ENCODE measurements around the gene UBE3C. TPM values are rescaled to one million over a fixed set of nuclear protein-coding genes. Genes with fewer than 3 reads are reported as not detected.
"Not testable (repeated sequence)": the region's sequence is repeated elsewhere in the genome, so short reads cannot be mapped to it uniquely, and the experiment has no call there.

Gene UBE3C
- total RNA-seq, 1 experiment from 2014 or later = 74.6 TPM

- H3K36me3 ChIP-seq = peaks cover 8% of the 10 kb centered on the region
- H3K27me3 ChIP-seq = no peaks in the 10 kb centered on the region
- no peak overlapping the region for H3K4me3 ChIP-seq
- H3K9me3 ChIP-seq = no peaks in the 10 kb centered on the region
- DNase-seq = no peak
These were observed 101.0 kb downstream of the UBE3C start for GRCh38 chr7:157239571-157240270.

DNA sequence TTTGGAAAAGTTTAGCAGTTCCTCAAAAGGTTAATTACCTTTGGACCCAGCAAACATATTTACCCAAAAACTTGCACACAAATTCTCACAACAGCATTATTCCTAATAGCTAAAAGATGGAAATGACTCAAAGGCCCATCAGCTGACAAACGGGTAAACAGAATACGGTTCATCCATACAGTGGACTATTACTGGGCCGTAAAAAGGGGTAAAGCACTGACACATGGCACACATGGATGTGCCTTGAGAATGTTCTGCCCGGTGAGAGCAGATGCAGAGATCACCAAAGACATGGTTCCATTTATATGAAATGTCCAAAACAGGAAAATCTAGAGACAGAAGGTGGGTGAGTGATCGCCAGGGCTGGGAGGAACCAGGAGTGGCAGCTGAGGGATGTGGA is 102.9 kb downstream of the UBE3C start:
- Histone ChIP-seq H3K27me3 (no peaks in the 10 kb centered on the region), H3K4me3 (no peak overlapping the region), H3K36me3 (no peaks in the 10 kb centered on the region), H3K9me3 (no peaks in the 10 kb centered on the region)
- DNase-seq = no peak

GRCh38 chr7:157244516-157245294 is 106.0 kb downstream of the UBE3C start:
- DNase-seq = no peak

DNA sequence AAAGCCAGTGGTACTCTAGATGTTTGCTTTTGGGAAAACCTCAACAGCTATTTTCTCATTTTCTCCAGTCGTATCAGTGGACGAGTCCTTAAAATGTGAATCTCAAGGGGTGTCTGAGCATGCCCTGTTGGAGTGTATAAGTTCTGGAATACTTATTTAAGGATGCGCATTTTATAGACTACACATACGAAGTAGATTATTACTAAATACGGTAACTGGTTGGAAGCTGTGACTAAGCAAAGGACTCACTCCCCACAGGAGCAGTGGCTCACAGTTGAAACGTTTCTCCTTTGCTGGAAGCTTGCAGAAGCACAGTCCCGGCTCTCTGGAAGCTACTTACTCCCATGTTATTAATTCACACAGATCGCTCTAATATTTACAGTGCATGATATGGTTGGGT is 107.3 kb downstream of the UBE3C start:
- no peak overlapping the region for H3K4me3 ChIP-seq
- no peaks in the 10 kb centered on the region for H3K9me3 ChIP-seq
- no peaks in the 10 kb centered on the region; the same call in 1 of the 2 replicates for H3K36me3 ChIP-seq
- H3K27me3 ChIP-seq = no peaks in the 10 kb centered on the region
- DNase-seq = no peak

More at GRCh38 chr7:157244516-157245294, 106.0 kb downstream of the UBE3C start:
- H3K36me3 ChIP-seq = no peaks in the 10 kb centered on the region; the same call in 1 of the 2 replicates
- H3K4me3 ChIP-seq = no peak overlapping the region
- no peaks in the 10 kb centered on the region for H3K27me3 ChIP-seq
- no peaks in the 10 kb centered on the region for H3K9me3 ChIP-seq

DNA sequence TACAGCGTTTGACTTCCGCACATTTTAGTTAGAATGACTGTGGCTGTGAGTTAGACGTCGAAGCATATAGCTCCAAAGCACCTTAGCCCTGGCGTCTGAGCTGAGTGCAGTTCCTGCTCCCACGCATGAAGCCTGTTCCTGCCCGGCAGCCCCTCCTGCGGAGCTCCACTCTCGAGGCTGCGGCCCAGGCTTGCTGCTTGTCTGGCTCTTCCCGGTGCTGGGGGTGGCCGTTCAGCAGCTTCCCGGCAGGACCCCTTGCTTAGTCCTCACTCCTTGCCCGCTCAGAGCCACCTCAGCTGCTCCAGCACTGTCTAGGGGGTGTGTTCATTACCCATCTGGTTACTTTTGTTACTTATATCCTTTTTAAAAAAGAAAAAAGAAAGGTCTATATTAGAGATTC is 109.9 kb downstream of the UBE3C start:
- no peak for DNase-seq

DNA sequence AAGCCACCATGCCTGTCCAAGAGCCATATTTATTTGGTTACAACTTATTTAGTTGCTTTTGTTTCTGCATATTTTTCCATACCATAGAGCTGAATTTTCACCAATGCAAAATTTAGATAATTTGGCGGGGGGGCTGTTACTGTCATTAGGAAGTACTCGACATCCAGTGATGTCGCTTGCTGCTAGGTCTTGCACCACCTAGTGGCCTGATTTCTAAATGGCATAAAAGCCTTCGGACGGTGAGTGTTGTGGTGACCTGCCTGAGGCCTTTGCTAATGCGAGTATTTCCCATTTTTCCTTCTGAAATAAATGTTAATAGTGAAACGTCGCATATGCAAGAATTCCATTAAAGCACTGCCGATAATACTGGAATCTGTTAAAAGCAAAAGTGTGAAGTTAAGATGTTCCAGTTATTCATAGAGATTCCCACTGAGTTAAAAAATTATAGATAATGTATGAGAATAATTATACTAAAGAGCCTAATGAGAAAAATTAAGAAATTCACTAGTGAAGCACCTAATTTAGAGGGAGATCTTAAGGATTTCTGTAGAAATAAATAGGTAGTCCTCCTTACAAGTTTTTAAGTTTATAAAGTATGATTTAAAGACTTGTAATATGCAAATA is 112.0 kb downstream of the UBE3C start:
- H3K4me3 ChIP-seq = no peak overlapping the region
- no peaks in the 10 kb centered on the region for H3K9me3 ChIP-seq
- DNase-seq = peak; percentile 15
- H3K27me3 ChIP-seq = no peaks in the 10 kb centered on the region
- H3K36me3 ChIP-seq = peaks cover 8% of the 10 kb centered on the region

More for the DNA sequence above, 109.9 kb downstream of the UBE3C start:
- Histone ChIP-seq H3K27me3 (no peaks in the 10 kb centered on the region), H3K4me3 (no peak overlapping the region), H3K36me3 (peaks cover 4% of the 10 kb centered on the region), H3K9me3 (no peaks in the 10 kb centered on the region)

DNA sequence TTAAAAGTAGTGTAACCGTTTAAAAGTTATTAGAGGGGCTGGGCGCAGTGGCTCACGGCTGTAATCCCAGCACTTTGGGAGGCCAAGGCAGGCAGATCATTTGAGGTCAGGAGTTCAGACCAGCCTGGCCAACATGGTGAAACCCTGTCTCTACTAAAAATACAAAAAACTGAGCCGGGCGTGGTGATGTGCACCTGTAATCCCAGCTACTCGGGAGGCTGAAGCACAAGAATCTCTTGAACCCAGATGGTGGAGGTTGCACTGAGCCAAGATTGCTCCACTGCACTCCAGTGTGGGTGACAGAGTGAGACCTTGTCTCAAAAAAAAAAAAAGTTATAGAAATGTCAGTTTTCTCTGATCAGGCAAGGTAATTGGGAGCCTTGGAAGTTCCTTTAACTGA is 113.1 kb downstream of the UBE3C start:
- H3K4me3 ChIP-seq, H3K27me3 ChIP-seq, H3K9me3 ChIP-seq, DNase-seq, H3K36me3 ChIP-seq: not testable (repeated sequence)

DNA sequence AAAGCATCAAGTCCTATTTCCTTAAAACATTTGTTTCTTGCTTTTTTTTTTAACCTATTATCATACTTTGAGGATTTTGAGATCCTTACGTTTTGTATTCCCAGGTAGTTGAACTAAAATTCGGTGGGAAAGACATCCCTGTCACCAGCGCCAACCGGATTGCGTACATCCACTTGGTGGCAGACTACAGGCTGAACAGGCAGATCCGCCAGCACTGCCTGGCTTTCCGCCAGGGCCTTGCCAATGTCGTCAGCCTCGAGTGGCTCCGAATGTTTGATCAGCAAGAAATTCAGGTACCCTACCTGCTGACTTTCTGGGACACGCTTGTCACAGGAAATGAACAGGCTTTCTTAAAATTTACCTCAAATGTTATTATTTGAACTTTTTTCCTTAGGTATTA is 115.1 kb downstream of the UBE3C start:
- Histone ChIP-seq H3K27me3 (no peaks in the 10 kb centered on the region), H3K4me3 (no peak overlapping the region), H3K36me3 (peaks cover 16% of the 10 kb centered on the region), H3K9me3 (no peaks in the 10 kb centered on the region)
- DNase-seq = no peak

GRCh38 chr7:157254781-157255180 is 116.1 kb downstream of the UBE3C start:
- peaks cover 21% of the 10 kb centered on the region for H3K36me3 ChIP-seq
- H3K9me3 ChIP-seq, DNase-seq, H3K4me3 ChIP-seq, H3K27me3 ChIP-seq: not testable (repeated sequence)

DNA sequence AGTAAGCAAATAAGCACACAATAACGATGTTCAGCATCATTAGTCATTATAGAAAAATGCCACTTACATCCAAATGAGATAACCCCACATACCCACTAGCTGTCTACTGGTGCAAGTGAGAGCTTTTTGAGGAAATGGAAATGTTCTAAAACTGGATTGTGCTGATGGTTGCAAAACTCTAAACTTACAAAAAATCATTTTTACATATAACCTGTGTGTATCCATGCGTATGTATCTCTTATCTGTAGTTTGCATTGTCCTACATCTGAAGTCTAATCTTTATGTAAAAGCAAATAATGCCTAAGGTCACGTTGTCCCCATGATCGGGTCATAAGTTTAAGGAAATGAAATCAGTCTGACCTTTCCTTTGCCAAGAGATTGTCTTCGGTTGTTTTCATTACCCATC is 116.5 kb downstream of the UBE3C start:
- Histone ChIP-seq H3K4me3 (no peak overlapping the region), H3K27me3 (no peaks in the 10 kb centered on the region), H3K9me3 (no peaks in the 10 kb centered on the region), H3K36me3 (peaks cover 21% of the 10 kb centered on the region)
- no peak for DNase-seq

DNA sequence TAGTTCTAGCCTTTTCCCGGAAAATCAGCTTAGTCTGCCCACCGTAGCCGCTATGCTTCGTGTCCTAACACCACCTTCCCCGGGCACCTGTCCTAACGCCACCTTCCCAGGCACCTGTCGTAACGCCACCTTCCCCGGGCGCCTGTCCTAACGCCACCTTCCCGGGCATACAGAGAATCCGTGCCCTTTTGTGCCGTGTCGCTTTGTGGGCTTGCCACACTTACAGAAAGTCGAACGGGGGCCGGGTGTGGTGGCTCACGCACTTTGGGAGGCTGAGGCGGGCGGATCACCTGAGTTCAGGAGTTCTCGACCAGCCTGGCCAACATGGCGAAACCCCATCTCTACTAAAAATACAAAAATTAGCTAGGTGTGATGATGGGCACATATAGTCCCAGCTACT is 124.4 kb downstream of the UBE3C start:
- Histone ChIP-seq H3K4me3 (no peak overlapping the region), H3K27me3 (no peaks in the 10 kb centered on the region), H3K9me3 (no peaks in the 10 kb centered on the region), H3K36me3 (peaks cover 22% of the 10 kb centered on the region)
- no peak for DNase-seq

DNA sequence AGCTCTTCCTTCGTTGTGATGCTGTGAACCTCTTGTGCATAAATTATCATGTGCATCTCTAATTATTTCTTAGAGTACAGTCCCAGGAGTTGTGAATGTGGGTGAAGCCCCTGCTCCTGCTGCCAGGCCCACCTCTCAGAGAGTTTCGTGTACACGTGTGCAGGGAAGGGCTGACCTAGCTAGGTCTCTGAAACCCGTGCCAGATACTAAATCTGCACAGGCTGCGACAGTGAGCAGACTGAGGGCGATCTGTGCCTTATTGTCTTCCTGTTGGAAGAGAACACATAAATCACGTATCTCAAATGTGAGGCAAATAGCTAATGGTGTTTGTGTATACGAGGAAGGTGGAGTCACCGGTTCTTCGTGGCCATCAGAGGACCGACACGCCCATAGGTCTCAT is 126.3 kb downstream of the UBE3C start:
- peaks cover 20% of the 10 kb centered on the region for H3K36me3 ChIP-seq
- H3K4me3 ChIP-seq = no peak overlapping the region
- no peaks in the 10 kb centered on the region for H3K9me3 ChIP-seq
- no peak for DNase-seq
- no peaks in the 10 kb centered on the region for H3K27me3 ChIP-seq

DNA sequence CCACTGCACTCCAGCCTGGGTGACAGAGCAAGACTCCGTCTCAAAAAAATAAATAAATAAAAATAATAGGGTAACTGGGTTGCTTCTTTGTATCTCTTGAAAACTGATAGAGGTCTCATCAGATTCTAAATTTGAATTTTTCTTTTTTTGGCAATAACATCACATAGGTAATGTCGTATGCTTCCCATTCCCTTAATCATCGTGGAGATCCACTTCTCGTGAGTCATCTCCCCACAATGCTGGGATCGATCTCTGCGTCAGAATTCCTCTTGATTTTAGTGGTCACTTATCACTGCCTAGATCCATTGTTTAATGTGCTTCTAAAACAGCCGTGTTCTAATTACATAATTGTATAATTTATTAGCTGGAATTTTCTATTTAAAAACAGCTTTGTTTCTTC is 127.5 kb downstream of the UBE3C start:
- H3K36me3 ChIP-seq = peaks cover 25% of the 10 kb centered on the region
- DNase-seq = no peak
- H3K9me3 ChIP-seq = no peaks in the 10 kb centered on the region
- H3K4me3 ChIP-seq = no peak overlapping the region
- H3K27me3 ChIP-seq = no peaks in the 10 kb centered on the region

DNA sequence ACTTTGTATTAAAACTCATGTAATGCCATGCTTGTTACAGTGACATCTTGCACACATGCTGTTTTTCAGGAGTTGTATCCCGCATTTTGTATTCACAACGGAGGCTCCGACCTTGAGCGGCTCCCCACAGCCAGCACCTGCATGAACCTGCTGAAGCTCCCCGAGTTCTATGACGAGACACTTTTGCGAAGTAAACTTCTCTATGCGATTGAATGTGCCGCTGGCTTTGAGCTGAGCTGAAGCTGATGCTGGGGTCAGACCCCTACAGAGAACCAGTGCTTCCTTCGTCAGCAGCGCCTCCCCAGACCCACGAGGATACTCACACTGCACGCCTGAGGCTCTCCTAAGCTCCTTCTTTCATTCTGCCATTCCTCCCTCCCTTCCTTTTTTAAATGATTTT is 128.8 kb downstream of the UBE3C start:
- peaks cover 26% of the 10 kb centered on the region for H3K36me3 ChIP-seq
- H3K27me3 ChIP-seq = no peaks in the 10 kb centered on the region
- no peak overlapping the region for H3K4me3 ChIP-seq
- no peaks in the 10 kb centered on the region for H3K9me3 ChIP-seq
- no peak for DNase-seq

DNA sequence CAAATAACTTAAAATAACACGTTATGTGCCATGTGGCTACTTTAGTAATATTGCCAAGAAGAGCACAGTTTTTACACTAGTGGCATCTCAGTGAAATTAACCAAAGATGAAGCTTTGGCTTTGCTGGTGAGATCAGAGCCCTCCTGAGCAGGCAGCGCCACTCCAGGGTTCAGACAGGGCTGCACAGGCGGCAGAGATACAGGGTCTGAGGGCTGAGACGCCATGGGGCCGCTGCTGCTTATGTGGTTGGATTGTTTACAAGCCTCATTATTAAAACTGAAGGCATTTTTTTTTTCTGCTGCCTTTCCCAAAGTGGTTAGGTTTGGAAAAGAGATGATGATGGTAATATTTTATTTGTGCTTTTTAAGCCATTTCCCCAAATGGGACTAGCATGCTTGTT is 129.2 kb downstream of the UBE3C start:
- Histone ChIP-seq H3K4me3 (no peak overlapping the region), H3K36me3 (peaks cover 26% of the 10 kb centered on the region), H3K27me3 (no peaks in the 10 kb centered on the region), H3K9me3 (no peaks in the 10 kb centered on the region)
- no peak for DNase-seq

- H3K36me3 ChIP-seq = peaks cover 26% of the 10 kb centered on the region
- no peaks in the 10 kb centered on the region for H3K9me3 ChIP-seq
- H3K27me3 ChIP-seq = no peaks in the 10 kb centered on the region
- no peak overlapping the region for H3K4me3 ChIP-seq
- DNase-seq = peak; percentile 42
These were observed 129.8 kb downstream of the UBE3C start for GRCh38 chr7:157268540-157268939.

GRCh38 chr7:157269341-157270059 is 130.8 kb downstream of the UBE3C start:
- no peak for DNase-seq
- no peaks in the 10 kb centered on the region for H3K27me3 ChIP-seq
- H3K36me3 ChIP-seq = peaks cover 26% of the 10 kb centered on the region
- H3K9me3 ChIP-seq = no peaks in the 10 kb centered on the region
- no peak overlapping the region for H3K4me3 ChIP-seq

Data from MG63 (cell line).